DMS153 (cell line): ENCODE measurements around the gene NF1.
"Not testable (repeated sequence)": the region's sequence is repeated elsewhere in the genome, so short reads cannot be mapped to it uniquely, and the experiment has no call there.

ENCODE experiments used
- DNase-seq: peaks from one replicate; lab custom pipeline; 2025; lab: John Stamatoyannopoulos, UW

Gene NF1

GRCh38 chr17:31178951-31179350, 84.2 kb downstream of the NF1 start:
- not testable (repeated sequence) for DNase-seq

GRCh38 chr17:31195305-31195704, 100.5 kb downstream of the NF1 start:
- DNase-seq, result no peak

- DNase-seq, result no peak
Measured at GRCh38 chr17:31198026-31198425, 103.2 kb downstream of the NF1 start.

- DNase-seq, result not testable (repeated sequence)
Measured at GRCh38 chr17:31198666-31199065, 103.9 kb downstream of the NF1 start.

GRCh38 chr17:31200287-31200686, 105.5 kb downstream of the NF1 start:
- DNase-seq, result no peak

- DNase-seq, result no peak
Measured at GRCh38 chr17:31202968-31203367, 108.2 kb downstream of the NF1 start.

GRCh38 chr17:31211352-31212012, 116.7 kb downstream of the NF1 start:
- no peak for DNase-seq

GRCh38 chr17:31216031-31216751, 121.4 kb downstream of the NF1 start:
- DNase-seq, result no peak

- DNase-seq, result no peak
Measured at GRCh38 chr17:31224366-31224765, 129.6 kb downstream of the NF1 start.

- DNase-seq, result no peak
Measured at GRCh38 chr17:31225831-31226230, 131.1 kb downstream of the NF1 start.

GRCh38 chr17:31226373-31226772, 131.6 kb downstream of the NF1 start:
- no peak for DNase-seq

- no peak for DNase-seq
Measured at GRCh38 chr17:31226950-31227349, 132.2 kb downstream of the NF1 start.

GRCh38 chr17:31231852-31232251, 137.1 kb downstream of the NF1 start:
- no peak for DNase-seq

- DNase-seq, result no peak
Measured at GRCh38 chr17:31235110-31235509, 140.3 kb downstream of the NF1 start.

- DNase-seq, result no peak
Measured at GRCh38 chr17:31236137-31236536, 141.4 kb downstream of the NF1 start.

GRCh38 chr17:31236712-31237111, 141.9 kb downstream of the NF1 start:
- no peak for DNase-seq

- no peak for DNase-seq
Measured at GRCh38 chr17:31241116-31241515, 146.3 kb downstream of the NF1 start.

- no peak for DNase-seq
Measured at GRCh38 chr17:31248986-31249834, 154.4 kb downstream of the NF1 start.

- DNase-seq, result no peak
Measured at GRCh38 chr17:31249835-31250141, 155.0 kb downstream of the NF1 start.

GRCh38 chr17:31250229-31250628, 155.5 kb downstream of the NF1 start:
- DNase-seq, result no peak

- no peak for DNase-seq
Measured at GRCh38 chr17:31251105-31251969, 156.6 kb downstream of the NF1 start.

GRCh38 chr17:31251970-31252328, 157.2 kb downstream of the NF1 start:
- DNase-seq, result no peak
